HepG2 (cell line): ENCODE measurements around the gene TMEM134. TPM values are rescaled to one million over a fixed set of nuclear protein-coding genes. Genes with fewer than 3 reads are reported as not detected.
A peak's percentile ranks its signal among the peaks of the same experiment; 100 is the strongest.

ENCODE experiments used
- FLYWCH1 ChIP-seq: sonication (generic); formaldehyde crosslinking; IDR thresholded peaks from 2 replicates; pipeline ENCODE4 v1.8.1; 2023; ENCODE audit warnings: mild to moderate bottlenecking, missing genetic modification reagents
- GLI4 ChIP-seq: sonication (generic); formaldehyde crosslinking; IDR thresholded peaks from 2 replicates; pipeline ENCODE4 v1.5.1; 2020; ENCODE audit warnings: missing genetic modification reagents, mild to moderate bottlenecking, moderate library complexity, borderline replicate concordance
- JARID2 ChIP-seq: sonication (generic); formaldehyde crosslinking; IDR thresholded peaks from 2 replicates; pipeline ENCODE4 v1.8.1; 2023; ENCODE audit warnings: missing genetic modification reagents, inconsistent platforms; ENCODE audit not compliant: insufficient replicate concordance
- KAT2B ChIP-seq: fragments of 150-350 bp; IDR thresholded peaks from 2 replicates; pipeline ENCODE4 v1.6.1; 2014; ENCODE audit warnings: low read depth, low read length, borderline replicate concordance
- MEF2D ChIP-seq: sonication (generic); formaldehyde crosslinking; IDR thresholded peaks from 2 replicates; pipeline ENCODE4 v1.5.1; 2020; ENCODE audit warnings: mild to moderate bottlenecking, missing genetic modification reagents
- NCOA1 ChIP-seq: sonication (generic); formaldehyde crosslinking; IDR thresholded peaks from 2 replicates; pipeline ENCODE4 v1.9.0; 2021; ENCODE audit warnings: missing genetic modification reagents
- NFATC3 ChIP-seq: sonication (generic); formaldehyde crosslinking; IDR thresholded peaks from 2 replicates; pipeline ENCODE4 v1.5.1; 2020; ENCODE audit warnings: mild to moderate bottlenecking, missing genetic modification reagents
- NFIB ChIP-seq: sonication (generic); formaldehyde crosslinking; IDR thresholded peaks from 2 replicates; pipeline ENCODE4 v1.9.0; 2021; ENCODE audit warnings: missing genetic modification reagents, mild to moderate bottlenecking, borderline replicate concordance
- PLRG1 ChIP-seq: fragments of 450-650 bp; conservative IDR thresholded peaks from 2 replicates; pipeline ENCODE4 v1.6.1; 2016
- SP140L ChIP-seq: sonication (generic); formaldehyde crosslinking; IDR thresholded peaks from 2 replicates; pipeline ENCODE4 v1.4.0; 2020; ENCODE audit warnings: missing genetic modification reagents, borderline replicate concordance
- U2AF2 ChIP-seq: fragments of 200-400 bp; formaldehyde crosslinking; IDR thresholded peaks from 2 replicates; pipeline ENCODE4 v1.6.1; 2017; ENCODE audit warnings: low read depth, mild to moderate bottlenecking, low read length
- ZNF207 ChIP-seq: fragments of 450-650 bp; IDR thresholded peaks from 2 replicates; pipeline ENCODE4 v1.6.1; 2016; ENCODE audit warnings: antibody characterized with exemption, borderline replicate concordance
- ZNF382 ChIP-seq: sonication (generic); formaldehyde crosslinking; IDR thresholded peaks from 2 replicates; pipeline ENCODE4 v1.5.0; 2020; ENCODE audit warnings: missing genetic modification reagents, mild to moderate bottlenecking, borderline replicate concordance
- ZNF468 ChIP-seq: sonication (generic); formaldehyde crosslinking; IDR thresholded peaks from 2 replicates; pipeline ENCODE4 v1.8.0; 2022; ENCODE audit warnings: mild to moderate bottlenecking, moderate library complexity, missing genetic modification reagents
- ZNF484 ChIP-seq: sonication (generic); formaldehyde crosslinking; IDR thresholded peaks from 2 replicates; pipeline ENCODE4 v1.5.1; 2020; ENCODE audit warnings: mild to moderate bottlenecking, low read depth, missing genetic modification reagents, borderline replicate concordance
- ZNF678 ChIP-seq: sonication (generic); formaldehyde crosslinking; IDR thresholded peaks from 2 replicates; pipeline ENCODE4 v1.4.0; 2020; ENCODE audit warnings: mild to moderate bottlenecking, missing genetic modification reagents
- ZNF792 ChIP-seq: IDR thresholded peaks from 2 replicates; pipeline ENCODE4 v1.6.1; 2016
- polyA plus RNA-seq, 8 experiments: library from polyadenylated mRNA; depleted of rRNA in 3 of 8; stranded (reverse) in 7 of 8; unstranded in 1 of 8; fragments of >200 nt; fragmentation: Illumina TruSeq in 4 of 8; extraction: Trizol in 4 of 8; gene quantifications; 2 replicates each; pipeline versions ENCODE4 v1.2.1 to v1.2.3, GENCODE V29; 2011 to 2016; ENCODE audit warnings: low read depth in 4 of 8, missing spikeins in 1 of 8, mixed read lengths in 1 of 8; ENCODE audit not compliant: insufficient read depth in 1 of 8
- total RNA-seq, 5 experiments: library from RNA; depleted of rRNA; stranded (reverse); fragments of >200 nt; fragmentation: Illumina TruSeq; extraction: Trizol; gene quantifications; 2 replicates each; pipeline ENCODE4 v1.2.3, GENCODE V29; 2016; ENCODE audit warnings: low read depth in 1 of 5
- TF ChIP-seq, protein P1 (sequence below): sonication (generic); formaldehyde crosslinking; IDR thresholded peaks from 2 replicates; pipeline ENCODE4 v1.5.1; 2020; ENCODE audit warnings: mild to moderate bottlenecking, missing genetic modification reagents, borderline replicate concordance
- TF ChIP-seq, protein P2 (sequence below): IDR thresholded peaks from 2 replicates; pipeline ENCODE4 v1.6.1; 2016; ENCODE audit warnings: low read depth, control low read depth
- TF ChIP-seq, protein P3 (sequence below): sonication (generic); formaldehyde crosslinking; IDR thresholded peaks from 2 replicates; pipeline ENCODE4 v1.4.0; 2020; ENCODE audit warnings: missing genetic modification reagents, mild to moderate bottlenecking, borderline replicate concordance

TMEM134 gene
- total and polyA plus RNA-seq, 2 of the 13 experiments (the other 11 are each of a cell fraction or from before 2014, with no cell fraction given) = 6.9 to 26.9 TPM

DNA sequence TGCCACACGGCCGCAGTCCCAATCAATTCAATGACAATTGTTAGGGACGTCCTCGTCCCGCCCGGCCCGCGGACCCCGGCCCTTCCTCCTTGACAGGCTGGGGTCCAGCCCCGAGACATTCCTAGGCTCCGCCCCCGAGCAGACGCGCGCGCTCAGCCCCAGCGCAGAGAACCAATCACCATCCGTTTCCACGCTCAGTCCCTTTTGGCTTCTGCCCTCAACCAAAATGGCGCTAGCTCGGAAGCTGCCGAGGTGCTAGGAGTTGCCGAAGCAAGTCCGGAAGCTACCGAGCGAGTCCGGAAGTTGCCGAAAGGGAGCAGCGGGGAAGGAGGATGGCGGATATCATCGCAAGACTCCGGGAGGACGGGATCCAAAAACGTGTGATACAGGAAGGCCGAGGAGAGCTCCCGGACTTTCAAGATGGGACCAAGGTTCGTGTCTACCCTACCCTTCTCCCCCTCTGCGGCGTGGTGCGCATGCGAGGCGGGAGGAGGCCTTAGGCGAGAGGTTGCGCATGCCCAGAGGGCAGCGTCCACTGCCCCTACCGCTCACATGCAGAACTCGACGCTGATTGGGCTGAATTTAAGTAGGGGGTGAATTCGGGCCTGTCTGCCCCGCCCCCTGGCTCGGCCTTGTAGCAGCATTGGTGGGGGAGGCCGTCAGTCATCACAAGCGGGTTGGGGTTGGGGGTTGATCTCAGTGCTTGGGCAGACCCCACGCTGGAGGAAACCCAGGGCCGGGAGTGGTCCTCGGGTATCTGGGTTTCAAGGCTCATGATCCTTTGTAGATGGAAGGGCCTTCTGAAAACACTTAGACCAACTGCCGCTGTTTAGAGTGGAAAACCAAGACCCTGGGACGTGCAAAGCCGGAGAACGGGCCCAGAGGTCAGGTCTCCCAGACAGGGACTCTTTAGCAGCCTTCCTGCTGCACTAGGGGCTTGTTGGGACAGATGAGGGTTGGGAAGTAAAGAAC is 14.1 kb upstream of the TMEM134 start, which contains the start of gene AIP (continued):
- TF ChIP-seq, protein P1, sequence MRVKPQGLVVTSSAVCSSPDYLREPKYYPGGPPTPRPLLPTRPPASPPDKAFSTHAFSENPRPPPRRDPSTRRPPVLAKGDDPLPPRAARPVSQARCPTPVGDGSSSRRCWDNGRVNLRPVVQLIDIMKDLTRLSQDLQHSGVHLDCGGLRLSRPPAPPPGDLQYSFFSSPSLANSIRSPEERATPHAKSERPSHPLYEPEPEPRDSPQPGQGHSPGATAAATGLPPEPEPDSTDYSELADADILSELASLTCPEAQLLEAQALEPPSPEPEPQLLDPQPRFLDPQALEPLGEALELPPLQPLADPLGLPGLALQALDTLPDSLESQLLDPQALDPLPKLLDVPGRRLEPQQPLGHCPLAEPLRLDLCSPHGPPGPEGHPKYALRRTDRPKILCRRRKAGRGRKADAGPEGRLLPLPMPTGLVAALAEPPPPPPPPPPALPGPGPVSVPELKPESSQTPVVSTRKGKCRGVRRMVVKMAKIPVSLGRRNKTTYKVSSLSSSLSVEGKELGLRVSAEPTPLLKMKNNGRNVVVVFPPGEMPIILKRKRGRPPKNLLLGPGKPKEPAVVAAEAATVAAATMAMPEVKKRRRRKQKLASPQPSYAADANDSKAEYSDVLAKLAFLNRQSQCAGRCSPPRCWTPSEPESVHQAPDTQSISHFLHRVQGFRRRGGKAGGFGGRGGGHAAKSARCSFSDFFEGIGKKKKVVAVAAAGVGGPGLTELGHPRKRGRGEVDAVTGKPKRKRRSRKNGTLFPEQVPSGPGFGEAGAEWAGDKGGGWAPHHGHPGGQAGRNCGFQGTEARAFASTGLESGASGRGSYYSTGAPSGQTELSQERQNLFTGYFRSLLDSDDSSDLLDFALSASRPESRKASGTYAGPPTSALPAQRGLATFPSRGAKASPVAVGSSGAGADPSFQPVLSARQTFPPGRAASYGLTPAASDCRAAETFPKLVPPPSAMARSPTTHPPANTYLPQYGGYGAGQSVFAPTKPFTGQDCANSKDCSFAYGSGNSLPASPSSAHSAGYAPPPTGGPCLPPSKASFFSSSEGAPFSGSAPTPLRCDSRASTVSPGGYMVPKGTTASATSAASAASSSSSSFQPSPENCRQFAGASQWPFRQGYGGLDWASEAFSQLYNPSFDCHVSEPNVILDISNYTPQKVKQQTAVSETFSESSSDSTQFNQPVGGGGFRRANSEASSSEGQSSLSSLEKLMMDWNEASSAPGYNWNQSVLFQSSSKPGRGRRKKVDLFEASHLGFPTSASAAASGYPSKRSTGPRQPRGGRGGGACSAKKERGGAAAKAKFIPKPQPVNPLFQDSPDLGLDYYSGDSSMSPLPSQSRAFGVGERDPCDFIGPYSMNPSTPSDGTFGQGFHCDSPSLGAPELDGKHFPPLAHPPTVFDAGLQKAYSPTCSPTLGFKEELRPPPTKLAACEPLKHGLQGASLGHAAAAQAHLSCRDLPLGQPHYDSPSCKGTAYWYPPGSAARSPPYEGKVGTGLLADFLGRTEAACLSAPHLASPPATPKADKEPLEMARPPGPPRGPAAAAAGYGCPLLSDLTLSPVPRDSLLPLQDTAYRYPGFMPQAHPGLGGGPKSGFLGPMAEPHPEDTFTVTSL (CRISPR knock-in tag) = peak; percentile 52; the same call in 1 of the 2 replicates
- no peak for TF ChIP-seq ZNF207
- TF ChIP-seq, protein P2, sequence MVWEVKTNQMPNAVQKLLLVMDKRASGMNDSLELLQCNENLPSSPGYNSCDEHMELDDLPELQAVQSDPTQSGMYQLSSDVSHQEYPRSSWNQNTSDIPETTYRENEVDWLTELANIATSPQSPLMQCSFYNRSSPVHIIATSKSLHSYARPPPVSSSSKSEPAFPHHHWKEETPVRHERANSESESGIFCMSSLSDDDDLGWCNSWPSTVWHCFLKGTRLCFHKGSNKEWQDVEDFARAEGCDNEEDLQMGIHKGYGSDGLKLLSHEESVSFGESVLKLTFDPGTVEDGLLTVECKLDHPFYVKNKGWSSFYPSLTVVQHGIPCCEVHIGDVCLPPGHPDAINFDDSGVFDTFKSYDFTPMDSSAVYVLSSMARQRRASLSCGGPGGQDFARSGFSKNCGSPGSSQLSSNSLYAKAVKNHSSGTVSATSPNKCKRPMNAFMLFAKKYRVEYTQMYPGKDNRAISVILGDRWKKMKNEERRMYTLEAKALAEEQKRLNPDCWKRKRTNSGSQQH (CRISPR knock-in tag) = no peak; the same call in 1 of the 2 replicates
- TF ChIP-seq, protein P3, sequence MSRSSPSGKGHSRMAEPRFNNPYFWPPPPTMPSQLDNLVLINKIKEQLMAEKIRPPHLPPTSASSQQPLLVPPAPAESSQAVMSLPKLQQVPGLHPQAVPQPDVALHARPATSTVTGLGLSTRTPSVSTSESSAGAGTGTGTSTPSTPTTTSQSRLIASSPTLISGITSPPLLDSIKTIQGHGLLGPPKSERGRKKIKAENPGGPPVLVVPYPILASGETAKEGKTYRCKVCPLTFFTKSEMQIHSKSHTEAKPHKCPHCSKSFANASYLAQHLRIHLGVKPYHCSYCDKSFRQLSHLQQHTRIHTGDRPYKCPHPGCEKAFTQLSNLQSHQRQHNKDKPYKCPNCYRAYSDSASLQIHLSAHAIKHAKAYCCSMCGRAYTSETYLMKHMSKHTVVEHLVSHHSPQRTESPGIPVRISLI (CRISPR knock-in tag) = peak; percentile 36; the same call in 1 of the 2 replicates
- TF ChIP-seq MEF2D (CRISPR knock-in tag) = peak; percentile 97
- TF ChIP-seq NFIB (CRISPR knock-in tag) = no peak
- peak; percentile 96 for TF ChIP-seq ZNF792 (CRISPR knock-in tag)
- TF ChIP-seq GLI4 (CRISPR knock-in tag) = peak; percentile 92; the same call in 1 of the 2 replicates
- no peak for TF ChIP-seq U2AF2
- peak; percentile 98 for TF ChIP-seq NFATC3
- TF ChIP-seq SP140L (CRISPR knock-in tag) = no peak
- TF ChIP-seq ZNF484 (CRISPR knock-in tag) = peak; percentile 84; the same call in 1 of the 2 replicates
- TF ChIP-seq ZNF468 = no peak
- peak; percentile 83; the same call in 1 of the 2 replicates for TF ChIP-seq FLYWCH1
- no peak for TF ChIP-seq KAT2B
- peak; percentile 97; the same call in 1 of the 2 replicates for TF ChIP-seq ZNF678 (CRISPR knock-in tag)
- TF ChIP-seq ZNF382 (CRISPR knock-in tag) = no peak
- no peak for TF ChIP-seq PLRG1
- 0 out of 2 replicates have a peak, but pooled peaks have one; percentile 50 for TF ChIP-seq NCOA1 (CRISPR knock-in tag)
- TF ChIP-seq JARID2 (CRISPR knock-in tag) = peak; percentile 97
